Embryonic facial prominence (tissue), 1 donor: ENCODE data around the gene ENDOU.

Experiments
- DNase-seq: peaks from one replicate; pipeline ENCODE4 v3.0.0-alpha.2; 2016; ENCODE audit errors: extremely low spot score

Gene ENDOU

DNA sequence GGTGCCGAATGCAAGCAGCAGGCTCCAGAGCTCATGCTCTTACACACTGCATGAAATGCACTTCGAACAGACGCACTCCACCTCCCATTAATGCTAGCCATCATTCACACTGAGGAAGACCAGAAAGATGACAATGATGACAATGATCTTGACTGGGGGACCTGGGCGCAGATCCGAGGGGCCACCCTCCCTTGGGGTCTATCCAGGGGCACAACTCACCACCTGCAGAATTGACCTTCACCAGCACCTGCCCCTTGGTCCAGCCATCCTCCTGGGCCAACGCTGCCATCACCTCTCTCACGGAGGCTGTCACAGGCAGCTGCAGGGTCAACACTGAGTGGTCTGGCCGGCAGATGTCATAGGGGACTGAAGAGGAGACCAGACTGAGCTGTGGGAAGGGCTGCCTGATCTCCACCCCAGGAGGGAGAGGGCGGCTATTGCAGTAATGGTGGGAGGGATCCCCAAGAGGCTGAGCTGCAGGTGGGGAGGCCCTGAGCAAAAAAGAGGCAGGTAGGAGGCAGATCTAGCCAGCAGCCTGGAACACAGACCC lies 18.1 kb upstream of the ENDOU start:
- DNase-seq: no peak

DNA sequence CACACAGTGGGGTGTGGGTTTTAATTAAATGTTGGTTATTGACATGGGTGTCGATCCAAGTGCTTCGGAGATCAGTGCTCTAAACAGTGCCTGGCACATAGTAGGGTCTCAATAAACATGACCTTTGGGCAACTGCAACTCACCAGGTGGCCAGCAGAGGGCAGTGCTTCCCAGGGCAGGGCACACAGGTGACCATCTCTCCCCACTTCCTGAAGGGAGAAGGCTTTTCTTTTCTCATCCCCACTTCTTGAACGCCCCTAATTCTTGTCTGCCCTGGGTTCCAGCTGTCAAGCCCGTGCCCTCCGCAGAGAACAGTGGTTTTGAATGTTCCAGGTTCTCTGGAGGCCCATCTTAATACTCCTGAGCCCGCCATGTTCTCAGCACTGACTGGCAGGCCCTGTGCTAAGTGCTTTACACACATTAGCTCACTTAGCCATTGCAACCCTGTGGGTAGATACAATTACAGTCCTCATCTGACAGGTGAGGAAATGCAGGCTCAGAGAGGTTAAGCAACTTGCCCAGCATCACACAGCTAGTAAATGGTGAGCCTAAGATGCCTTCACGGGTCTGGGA lies 17.0 kb upstream of the ENDOU start:
- DNase-seq: no peak

DNA sequence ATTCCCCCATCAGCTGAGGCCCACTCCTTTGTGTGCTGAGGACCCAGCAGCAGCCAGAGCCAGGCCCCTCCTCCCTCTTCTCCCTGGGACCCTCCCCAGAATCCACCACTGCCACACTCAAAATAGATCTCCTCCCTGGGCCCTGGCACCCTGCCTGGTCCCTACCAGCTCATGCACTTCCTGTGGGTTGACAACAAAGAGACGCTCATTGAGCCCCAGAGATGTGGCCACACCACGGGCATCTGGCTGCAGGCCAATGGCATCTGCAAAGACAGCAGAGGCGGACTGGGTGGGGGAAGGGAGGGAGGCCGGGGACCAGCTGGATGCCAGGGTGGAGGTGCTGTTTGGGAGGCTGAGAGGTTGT lies 16.0 kb upstream of the ENDOU start:
- no peak for DNase-seq

DNA sequence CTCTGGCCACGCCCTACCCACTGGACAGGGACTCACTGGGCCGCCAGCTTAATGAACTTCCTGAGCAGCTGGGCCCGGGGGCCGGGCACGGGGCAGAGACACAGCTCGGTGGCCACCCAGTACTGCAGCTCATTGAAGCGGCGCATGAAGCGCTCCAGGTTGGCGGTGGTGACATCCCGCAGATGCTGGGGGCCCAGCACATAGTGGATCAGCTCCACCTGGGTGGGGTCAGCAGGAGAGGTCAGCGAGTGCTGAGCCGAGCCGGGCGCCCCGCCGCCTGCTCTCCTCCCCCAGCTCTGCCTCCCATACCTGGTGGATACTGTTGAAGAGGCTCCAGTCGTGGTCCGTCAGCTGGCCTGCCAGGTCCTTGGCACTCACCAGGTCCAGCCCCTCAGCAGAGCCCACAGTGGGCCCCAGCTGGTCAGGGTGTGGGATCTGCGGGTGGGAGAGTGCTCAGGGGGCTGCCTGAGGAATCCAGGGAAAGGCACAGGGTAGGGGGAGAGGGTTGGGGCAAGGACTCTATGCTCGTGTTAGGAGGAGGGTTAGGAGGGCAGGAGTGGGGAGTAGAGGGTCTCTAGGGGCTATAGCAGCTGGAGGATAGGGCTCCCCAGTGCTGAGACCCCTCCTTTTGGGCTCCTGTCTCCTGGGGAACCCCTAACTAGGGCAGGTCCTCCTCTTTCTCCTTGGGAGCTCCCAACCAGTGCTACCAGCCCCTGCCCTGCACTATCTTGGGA lies 15.5 kb upstream of the ENDOU start:
- DNase-seq: no peak

DNA sequence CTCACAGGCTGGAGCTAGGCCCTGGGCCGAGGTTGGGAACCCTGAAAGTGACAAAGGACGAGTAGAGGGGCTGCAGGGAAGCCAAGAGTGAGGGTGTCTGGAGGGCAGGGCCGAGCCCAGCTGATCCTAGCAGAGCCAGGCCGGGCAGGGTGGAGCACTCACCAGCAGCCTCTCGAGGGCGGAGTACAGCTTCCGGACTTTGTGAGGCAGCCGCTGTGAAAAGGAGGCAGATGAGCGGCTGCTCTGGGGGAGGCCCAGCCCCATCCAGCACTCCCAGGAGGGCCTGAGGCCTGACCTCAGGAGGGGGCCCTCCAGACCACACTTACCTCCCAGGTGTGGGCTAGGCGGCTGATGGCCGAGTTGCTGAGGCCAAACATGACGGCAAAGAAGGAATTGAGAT lies 14.7 kb upstream of the ENDOU start:
- no peak for DNase-seq

DNA sequence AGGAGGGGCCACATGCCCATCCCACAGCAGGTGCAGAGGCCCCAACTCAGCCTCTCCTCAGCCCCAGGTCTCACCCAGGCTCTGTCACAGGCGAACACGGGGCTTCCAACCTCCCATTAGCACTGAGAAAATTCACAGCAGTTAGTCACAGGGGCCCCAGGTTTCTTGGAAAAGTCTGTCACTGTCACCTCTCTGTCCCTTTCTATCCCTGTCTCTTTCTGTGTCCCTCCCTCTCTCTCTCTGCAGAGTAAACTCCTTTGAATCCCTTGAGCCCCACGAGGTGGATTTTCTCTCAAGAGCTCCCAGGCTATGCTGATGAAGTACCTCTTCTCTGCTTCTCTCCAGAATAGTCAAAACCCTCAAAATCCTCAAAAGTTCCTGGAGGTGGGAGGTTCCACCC lies 14.0 kb upstream of the ENDOU start:
- no peak for DNase-seq

DNA sequence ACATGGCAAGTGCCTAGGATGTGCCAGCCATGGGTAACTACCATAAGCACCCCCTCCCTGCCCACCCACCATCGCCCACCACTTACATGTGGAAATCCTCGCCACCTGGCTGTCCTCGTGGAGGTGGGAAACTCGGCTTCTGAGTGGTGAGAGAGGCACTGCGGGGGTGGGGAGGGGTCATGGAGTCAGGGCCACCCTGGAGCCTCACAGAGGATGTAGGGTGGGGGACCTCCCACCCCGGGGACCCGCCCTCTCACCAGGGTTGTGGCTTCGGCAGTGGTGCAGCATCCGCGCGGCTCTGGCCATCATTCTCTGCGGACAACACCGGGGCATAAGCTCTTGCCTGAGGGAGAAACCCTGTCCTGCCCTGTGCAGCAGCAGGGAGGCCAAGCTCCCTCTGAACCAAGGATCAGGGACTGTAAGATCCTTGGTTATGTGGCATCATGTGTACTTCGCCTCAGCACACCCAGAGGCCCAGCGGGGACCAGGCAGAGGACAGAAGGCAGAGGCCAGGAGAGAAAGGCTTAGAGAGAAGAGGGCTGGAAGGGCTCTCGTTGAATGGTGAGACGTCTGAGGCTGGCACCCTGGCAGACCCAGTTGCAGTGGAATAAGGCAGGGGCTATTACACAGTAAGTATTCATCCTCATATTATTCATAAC lies 12.8 kb upstream of the ENDOU start:
- DNase-seq: no peak

DNA sequence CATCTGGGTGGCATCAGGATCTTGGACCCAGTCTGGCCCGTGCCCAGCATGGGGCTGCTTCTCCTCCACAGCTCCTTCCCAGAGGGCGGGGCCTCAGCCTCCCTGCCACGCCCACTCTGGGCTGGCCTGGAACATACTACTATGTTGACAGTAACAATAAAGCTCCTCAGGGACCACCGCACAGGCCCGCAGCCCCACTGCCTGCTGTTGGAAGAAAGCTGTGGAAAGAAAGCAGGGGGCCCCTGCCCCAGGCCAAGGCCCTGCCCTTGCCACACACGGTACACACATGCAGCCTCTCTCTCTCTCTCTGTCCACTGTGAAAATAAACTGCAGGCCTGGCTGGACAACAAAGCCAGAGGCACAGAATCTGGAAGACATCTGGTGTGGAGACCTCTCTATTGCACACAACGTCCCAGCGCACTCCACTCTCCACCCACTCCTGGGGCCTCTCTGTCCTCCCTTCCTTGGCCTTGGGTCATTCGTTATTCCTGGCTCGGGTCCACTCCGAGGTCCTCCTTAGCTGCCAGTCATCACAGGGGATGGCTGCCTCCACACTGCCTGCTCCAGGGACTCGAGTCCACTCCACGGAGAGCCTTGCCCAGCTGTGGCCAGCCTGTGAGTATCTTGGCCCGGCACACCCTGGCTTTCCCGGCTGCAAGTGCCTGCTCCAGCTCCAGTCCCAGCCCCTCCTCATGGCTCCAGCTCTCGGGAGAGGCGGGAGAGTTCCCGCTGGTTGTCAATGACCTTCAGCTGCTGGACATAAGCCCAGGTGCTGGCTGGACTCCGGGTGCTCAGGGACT lies 11.8 kb upstream of the ENDOU start:
- DNase-seq: no peak

DNA sequence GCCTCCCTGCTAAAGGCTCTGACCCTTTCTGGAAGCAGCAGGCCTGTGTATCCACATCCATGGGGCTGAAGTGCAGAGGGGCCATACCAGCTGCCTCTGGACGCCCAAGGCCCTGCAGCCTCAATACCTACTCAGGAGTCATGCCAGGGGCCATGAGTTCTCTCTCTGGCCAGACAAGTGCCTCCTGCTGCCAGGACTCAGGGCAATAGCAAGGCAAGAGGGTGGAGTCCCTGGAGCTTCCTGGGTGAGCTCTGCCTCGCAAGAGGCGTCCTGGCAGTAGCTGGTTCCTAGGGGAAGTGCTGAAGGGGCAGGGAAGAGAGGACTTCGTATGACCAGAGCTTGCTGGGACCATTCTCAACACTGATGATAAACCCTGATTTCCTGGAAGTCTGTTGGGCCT lies 10.9 kb upstream of the ENDOU start:
- DNase-seq: no peak

DNA sequence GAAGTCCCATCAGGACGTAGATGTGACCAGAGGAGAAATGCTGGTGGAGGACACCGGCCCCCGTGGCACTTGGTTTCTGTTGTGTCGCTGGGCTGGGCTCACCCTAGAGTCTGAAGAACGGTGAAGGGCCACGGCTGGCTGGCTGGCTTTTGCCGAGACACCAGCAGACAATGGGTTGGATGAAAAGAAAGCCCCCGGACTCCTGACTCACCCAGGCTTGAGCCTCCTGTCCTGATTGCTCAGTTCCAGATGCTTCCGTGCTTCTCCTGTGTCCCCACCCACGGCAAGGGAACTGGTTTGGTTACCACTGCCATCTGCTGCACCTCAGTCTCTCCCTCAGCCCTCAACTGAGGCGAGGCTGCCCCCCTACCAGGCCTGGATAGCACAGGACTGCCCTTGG lies 10.4 kb upstream of the ENDOU start:
- DNase-seq: no peak

DNA sequence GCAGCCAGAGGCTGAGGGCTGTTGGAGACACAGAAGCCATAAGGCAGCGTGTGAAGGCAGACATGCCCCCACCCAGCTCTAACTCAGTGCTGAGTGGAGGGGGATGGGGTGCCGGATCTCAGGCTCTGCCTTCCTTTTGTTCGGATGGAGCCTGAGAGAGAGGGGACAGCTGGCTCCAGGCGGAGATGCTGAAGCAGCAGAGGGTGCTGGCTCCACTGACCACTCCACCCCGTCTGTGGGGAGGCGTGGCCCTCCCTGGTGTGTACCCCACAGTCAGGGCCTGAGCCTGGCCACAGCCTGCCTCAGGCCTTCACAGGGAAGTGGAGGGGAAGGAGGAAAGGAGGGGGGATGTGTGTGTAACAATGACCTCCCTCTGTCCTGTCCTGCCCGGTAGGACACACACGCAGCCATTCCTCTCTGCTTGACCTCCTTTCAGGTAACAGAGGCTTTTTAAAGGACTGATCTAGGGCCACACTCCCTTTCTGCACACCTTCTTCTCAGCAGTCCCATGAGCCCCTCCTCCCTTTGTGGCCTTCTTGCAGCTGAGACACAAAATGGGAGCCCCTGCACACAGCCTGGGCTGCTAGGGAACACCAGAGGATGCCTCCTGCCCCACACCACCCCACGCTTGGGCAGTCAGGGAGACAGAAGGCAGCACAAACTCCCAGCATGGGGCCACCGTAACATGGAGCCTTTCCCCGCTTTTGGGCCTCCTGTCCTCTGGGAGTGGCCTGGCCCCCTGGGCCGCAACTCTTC lies 9.6 kb upstream of the ENDOU start:
- no peak for DNase-seq

DNA sequence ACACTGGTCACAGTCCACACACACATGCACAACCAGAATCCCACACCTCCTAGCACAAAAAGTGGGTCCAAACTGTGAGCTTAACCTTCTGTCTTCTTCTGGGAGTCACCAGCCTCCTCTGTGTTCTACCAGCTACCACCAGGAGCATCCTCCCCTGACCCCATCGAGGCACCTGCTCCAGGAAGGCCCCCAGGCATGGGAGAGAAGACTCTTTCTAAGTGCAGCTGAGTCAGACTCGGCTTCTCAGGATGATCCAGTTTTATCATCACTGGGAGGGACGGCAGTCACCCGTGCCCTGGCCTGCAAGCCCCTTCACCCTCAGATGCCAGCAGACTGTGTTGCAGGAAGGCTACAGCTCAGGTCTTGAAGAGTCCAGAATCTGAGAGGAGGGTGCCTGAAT lies 7.9 kb upstream of the ENDOU start:
- DNase-seq: no peak

DNA sequence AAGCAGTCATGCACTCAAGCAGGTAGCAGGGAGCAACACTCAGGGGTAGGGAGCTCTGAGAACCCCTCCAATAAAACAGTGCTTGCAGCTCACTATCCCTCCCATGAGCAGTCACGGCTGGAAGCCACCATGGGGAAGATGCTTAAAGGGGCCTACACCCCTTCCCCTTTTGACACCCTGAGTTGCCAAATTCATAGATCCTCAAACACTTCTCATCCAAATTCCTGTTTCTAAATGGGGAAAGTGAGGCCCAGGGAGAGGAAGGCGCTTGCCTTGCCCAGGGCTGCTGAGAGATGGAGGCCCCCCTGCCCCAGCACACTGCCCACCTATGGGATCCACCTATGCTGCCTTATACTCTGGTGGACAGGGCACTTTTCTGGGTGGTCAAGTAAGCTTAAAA lies 7.2 kb upstream of the ENDOU start:
- DNase-seq: no peak

DNA sequence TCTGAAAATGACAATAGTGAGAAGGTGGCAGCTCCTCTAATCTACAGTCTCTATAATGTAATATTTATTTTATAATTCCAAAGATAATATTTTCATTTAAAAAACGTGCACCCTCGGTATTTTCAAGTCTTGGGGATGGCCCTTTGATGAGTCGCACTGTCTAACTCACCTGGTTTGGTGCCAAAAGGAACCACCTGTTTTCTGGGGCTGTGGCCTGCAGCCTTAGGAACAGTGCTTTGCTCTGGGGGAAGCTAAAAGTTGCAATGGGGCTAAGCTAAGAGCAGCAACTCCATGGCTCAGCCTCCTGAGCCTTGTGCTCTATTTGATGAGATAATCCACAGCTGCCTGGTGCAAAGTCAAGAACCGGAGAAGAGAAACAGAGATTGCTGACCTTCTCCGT lies 6.4 kb upstream of the ENDOU start:
- DNase-seq: no peak

DNA sequence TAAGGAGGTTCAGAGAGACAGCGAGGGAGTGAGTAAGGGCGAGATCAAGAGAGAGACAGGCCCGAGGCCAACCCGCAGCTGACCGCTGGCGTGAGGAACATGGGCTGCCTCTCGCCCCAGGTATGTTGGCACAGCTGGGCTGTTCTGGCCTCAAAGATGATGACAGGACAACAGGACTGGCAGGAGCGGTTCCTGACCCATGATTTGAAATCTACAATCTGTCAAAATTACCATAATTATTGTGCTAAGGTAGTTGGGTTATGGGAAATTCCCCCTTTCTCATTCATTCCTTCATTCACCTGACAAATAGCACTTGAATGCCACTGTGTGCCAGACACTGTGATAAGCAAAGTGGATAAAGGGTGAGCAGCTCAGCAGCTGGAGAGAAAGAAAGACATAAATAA lies 5.1 kb upstream of the ENDOU start:
- DNase-seq: no peak

DNA sequence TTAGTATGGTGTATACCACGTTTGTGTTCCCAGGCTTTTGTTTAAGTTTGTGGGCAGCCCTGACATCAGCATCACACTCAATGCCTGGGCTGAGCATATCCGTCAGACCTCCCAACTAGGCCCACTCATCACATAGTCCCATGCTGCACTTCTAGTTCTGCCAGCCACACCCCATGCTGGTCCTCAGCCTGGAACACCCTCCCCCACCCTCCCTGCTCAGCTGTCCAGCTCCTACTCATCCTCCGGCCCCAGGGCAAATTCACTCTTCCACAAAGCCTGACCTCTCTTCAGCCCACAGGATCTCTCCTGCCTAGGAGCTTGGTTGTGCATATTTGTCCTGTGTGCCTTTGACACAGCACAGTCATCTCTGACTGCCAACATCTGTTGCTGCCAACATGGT lies 3.9 kb upstream of the ENDOU start:
- DNase-seq: no peak

DNA sequence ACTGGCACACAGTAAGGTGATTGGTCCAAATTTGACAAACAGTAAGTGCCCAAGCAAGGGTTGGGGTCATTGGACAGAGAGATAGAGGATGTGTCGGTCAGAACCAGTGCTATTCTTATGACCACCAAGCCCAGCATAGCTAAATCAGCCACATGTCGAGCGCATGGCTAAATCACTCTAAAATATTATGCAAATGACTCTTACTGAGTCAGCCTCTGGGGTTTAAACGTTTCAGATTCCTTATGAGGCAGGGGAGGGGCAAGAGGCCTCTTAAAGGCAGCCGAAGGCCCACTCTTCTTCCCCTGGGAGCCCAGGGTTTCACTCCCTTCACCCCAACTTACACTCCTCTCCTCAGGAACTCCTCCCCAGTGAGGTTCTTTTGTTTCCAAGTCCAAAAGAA lies 603 bp upstream of the ENDOU start:
- no peak for DNase-seq

DNA sequence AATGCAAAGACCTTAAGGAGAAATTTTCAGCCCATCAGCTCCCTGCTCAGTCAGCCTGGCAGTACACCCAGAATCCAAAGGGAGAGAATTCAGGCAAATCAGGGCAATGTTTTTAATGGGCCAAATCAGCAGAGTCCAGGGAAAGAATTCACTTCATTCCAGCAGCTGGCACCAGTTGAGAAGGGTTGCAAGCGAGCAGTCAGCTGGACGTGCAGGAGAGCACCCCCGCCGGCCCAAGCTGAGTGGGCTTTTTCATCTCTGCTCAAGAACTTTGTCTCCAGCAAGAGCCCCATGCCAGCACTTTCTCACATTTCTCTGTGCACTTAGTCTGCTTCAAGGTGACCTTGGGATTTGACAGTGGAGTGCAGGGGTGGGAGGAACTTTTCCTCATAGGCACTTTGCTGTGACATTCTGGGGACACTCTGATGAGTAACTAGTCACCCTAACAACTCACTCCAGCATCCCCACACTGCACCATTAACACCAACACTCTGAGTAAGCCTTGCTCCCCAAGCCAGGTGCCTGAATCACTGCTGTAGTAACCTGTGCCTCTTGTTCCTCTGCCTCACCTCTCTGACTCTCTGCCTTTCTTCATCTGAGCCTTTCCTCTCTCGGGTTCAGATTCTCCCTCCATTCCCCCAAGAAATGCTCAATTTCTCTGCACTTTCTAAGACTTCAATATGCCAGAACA lies 2.2 kb downstream of the ENDOU start:
- DNase-seq: no peak

DNA sequence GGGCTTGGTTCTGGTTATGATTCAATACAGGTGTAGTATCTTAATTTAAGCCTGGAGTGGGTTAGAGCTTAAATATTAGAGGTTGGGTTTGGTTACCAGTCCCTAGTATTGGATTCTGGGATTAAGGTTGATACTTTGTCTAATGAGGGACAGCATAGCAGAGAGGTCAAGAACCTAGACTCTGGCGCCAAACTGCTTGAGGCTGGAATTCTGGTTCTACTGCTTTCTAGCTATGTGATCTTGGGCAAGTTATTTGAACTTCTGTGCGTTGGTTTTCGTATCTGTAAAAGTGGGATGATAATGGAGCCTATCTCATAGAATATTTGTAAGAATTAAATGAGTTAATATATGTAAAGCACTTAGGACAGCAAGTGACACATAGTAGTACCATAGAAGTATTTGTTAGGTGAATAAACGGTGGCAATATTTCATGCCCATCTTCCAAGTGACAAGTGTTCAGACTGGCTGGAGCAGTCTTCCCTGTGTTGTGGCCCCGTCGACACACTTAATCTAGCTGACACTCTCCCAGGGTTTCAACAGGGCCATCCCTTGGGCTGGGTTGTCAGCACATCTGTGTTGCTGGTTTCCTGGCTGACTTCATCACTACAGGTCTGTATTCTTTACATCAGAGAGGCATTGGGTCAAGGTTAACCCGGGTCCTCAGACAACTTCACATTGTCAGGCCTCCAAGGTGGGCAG lies 3.0 kb downstream of the ENDOU start:
- DNase-seq: no peak

DNA sequence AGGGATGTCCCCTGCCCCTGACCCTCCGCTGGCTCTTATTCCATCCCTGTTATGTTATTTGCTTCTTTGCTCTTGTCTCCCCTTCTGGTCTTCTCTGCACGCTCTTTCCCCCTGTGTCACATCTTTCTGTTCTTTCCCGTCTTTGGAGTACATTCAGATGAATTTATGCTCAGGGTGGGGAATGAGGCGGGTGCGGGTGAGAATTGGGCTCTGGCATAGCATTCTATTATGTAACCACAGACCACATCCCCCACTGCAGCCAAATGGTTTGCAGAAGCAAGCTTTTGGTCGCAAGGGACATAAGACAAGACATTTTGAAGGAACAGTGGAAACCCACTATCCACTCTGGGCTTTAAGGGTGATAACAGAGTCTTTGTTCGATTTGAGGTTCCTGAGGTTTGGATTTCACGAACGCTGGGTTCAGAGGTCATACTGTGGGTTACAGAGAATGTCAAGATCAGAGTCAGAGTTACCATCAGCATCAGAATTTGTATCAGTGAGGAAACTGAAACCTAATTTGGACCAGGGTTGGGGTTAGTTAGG lies 3.8 kb downstream of the ENDOU start:
- DNase-seq: no peak
